K562 (cell line): ENCODE measurements around the gene OBSCN. TPM values are rescaled to one million over a fixed set of nuclear protein-coding genes. Genes with fewer than 3 reads are reported as not detected.

Source experiments
- ATAC-seq: fragments of 200-7000 bp; cut with Tn5 transposase; 3 replicates; pipeline ENCODE4 v1.9.1; 2020; ENCODE audit warnings: moderate library complexity
- BruUV-seq: library from RNA; stranded (reverse); fragments of 400-500 nt; replicated peaks from 2 replicates; lab custom pipeline; 2021; lab: Mats Ljungman, UMichigan
- CTCF ChIA-PET: fragments of 300-600 bp; formaldehyde crosslinking; extraction: SDS; loops from one replicate; lab custom pipeline; 2021; ENCODE audit warnings: low intra/inter-chr PET ratio; lab: Yijun Ruan, JAX
- POLR2A ChIA-PET: fragments of 300-600, 350-650 bp; sonication (Branson Sonifier 250); formaldehyde crosslinking; extraction: SDS; loops from one replicate; lab custom pipeline; 2021; ENCODE audit warnings: antibody characterized with exemption, inconsistent platforms; lab: Yijun Ruan, JAX
- DNase-seq, 4 experiments: peaks; one replicate each; pipeline versions ENCODE4 v3.0.0 to v3.0.0-alpha.2; 2011 to 2018; ENCODE audit warnings: low spot score in 3 of 4, mixed read lengths in 3 of 4; ENCODE audit errors: extremely low read depth in 1 of 4
- FAIRE-seq: peaks from 2 replicates; lab custom pipeline; 2011; peaks lifted over from hg19 to GRCh38; lab: Jason Lieb, UNC
- H2AFZ ChIP-seq: 2 replicates; pipeline ENCODE4 v1.6.0; 2011; ENCODE audit warnings: low read depth, low read length, control low read depth, inconsistent platforms
- H3K27ac ChIP-seq: fragments of 200-600 bp; 3 replicates; pipeline ENCODE4 v1.8.0; 2011; ENCODE audit warnings: low read depth, mild to moderate bottlenecking, control low read depth, inconsistent platforms, low read length, moderate library complexity, mixed read lengths; ENCODE audit errors: extremely low read depth
- H3K27me3 ChIP-seq, 2 experiments: fragments of 300-600 bp in 1 of 2; 2 replicates in 1 of 2; 3 replicates in 1 of 2; pipeline versions ENCODE4 v1.6.0 to v1.8.0; 2011; ENCODE audit warnings: inconsistent platforms in 2 of 2, low read length in 2 of 2, mild to moderate bottlenecking in 1 of 2, mixed read lengths in 1 of 2, moderate library complexity in 1 of 2; ENCODE audit not compliant: control insufficient read depth in 2 of 2, insufficient read depth in 2 of 2
- H3K36me3 ChIP-seq: fragments of 300-600 bp; 3 replicates; pipeline ENCODE4 v1.8.0; 2011; ENCODE audit warnings: mild to moderate bottlenecking, low read length, inconsistent platforms; ENCODE audit not compliant: control insufficient read depth, insufficient read depth
- H3K4me1 ChIP-seq, 2 experiments: fragments of 200-600 bp in 1 of 2; replicated peaks in 1 of 2; 2 replicates in 1 of 2; 3 replicates in 1 of 2; pipeline versions ENCODE4 v1.5.1 to v1.8.0; 2011; ENCODE audit warnings: inconsistent platforms in 2 of 2, low read length in 2 of 2, mild to moderate bottlenecking in 1 of 2, mixed read lengths in 1 of 2, moderate library complexity in 1 of 2; ENCODE audit not compliant: control insufficient read depth in 2 of 2, insufficient read depth in 2 of 2
- H3K4me2 ChIP-seq: 2 replicates; pipeline ENCODE4 v1.6.1; 2011; ENCODE audit warnings: low read length, control low read depth, inconsistent platforms, mixed read lengths; ENCODE audit not compliant: insufficient read depth
- H3K4me3 ChIP-seq: fragments of 200-600 bp; sonication (generic), shearing (Covaris generic); 2 replicates; pipeline ENCODE4 v1.5.1; 2016; ENCODE audit warnings: control low read depth, inconsistent platforms
- H3K79me2 ChIP-seq: fragments of 200-600 bp; 3 replicates; pipeline ENCODE4 v1.8.0; 2011; ENCODE audit warnings: low read length, inconsistent platforms; ENCODE audit not compliant: control insufficient read depth, insufficient read depth
- H3K9ac ChIP-seq, 2 experiments: 2 replicates each; pipeline versions ENCODE4 v1.6.0 to v1.6.1; 2011; ENCODE audit warnings: low read depth in 2 of 2, low read length in 2 of 2, control low read depth in 1 of 2, inconsistent platforms in 1 of 2, mild to moderate bottlenecking in 1 of 2, mixed read lengths in 1 of 2; ENCODE audit not compliant: insufficient read depth in 1 of 2
- H3K9me1 ChIP-seq: one replicate; pipeline ENCODE4 v1.6.0; 2011; ENCODE audit warnings: inconsistent platforms, mild to moderate bottlenecking, low read length, moderate library complexity; ENCODE audit not compliant: control insufficient read depth, insufficient read depth
- H3K9me3 ChIP-seq: replicated peaks from 2 replicates; pipeline ENCODE4 v1.5.1; 2011; ENCODE audit warnings: low read depth, low read length, inconsistent platforms; ENCODE audit not compliant: control insufficient read depth, insufficient read depth
- H4K20me1 ChIP-seq: replicated peaks from 2 replicates; pipeline ENCODE4 v1.6.1; 2011; ENCODE audit warnings: low read length, inconsistent platforms, mixed read lengths; ENCODE audit not compliant: control insufficient read depth, insufficient read depth
- CBX3 ChIP-seq, 2 experiments: IDR thresholded peaks; 1 replicate in 1 of 2; 2 replicates in 1 of 2; pipeline ENCODE4 v1.6.1; 2012; ENCODE audit warnings: inconsistent platforms in 2 of 2, low read length in 2 of 2, borderline replicate concordance in 1 of 2, control low read depth in 1 of 2
- ELF4 ChIP-seq: fragments of 450-650 bp; formaldehyde crosslinking; IDR thresholded peaks from 2 replicates; pipeline ENCODE4 v1.4.0; 2022; ENCODE audit warnings: missing genetic modification characterization
- MEF2A ChIP-seq: IDR thresholded peaks from 2 replicates; pipeline ENCODE4 v1.6.1; 2011; ENCODE audit warnings: low read depth, mild to moderate bottlenecking, low read length, moderate library complexity; ENCODE audit not compliant: control insufficient read depth
- MTA3 ChIP-seq: fragments of 450-650 bp; formaldehyde crosslinking; IDR thresholded peaks from 2 replicates; pipeline ENCODE4 v1.6.1; 2017; ENCODE audit warnings: mild to moderate bottlenecking, borderline replicate concordance
- PPARD ChIP-seq: fragments of 250-450 bp; sonication (Bioruptor Pico); IDR thresholded peaks from 2 replicates; pipeline ENCODE4 v1.8.0; 2022; ENCODE audit warnings: inconsistent platforms, mild to moderate bottlenecking, moderate library complexity
- RUNX1 ChIP-seq: sonication (generic); IDR thresholded peaks from 2 replicates; pipeline ENCODE4 v1.6.1; 2016; ENCODE audit warnings: antibody characterized with exemption, low read depth
- SAFB2 ChIP-seq: fragments of 200-400 bp; formaldehyde crosslinking; IDR thresholded peaks from 2 replicates; pipeline ENCODE4 v1.6.1; 2018; ENCODE audit warnings: borderline replicate concordance, low read length, low read depth, moderate library complexity; ENCODE audit not compliant: severe bottlenecking
- TARDBP ChIP-seq: fragments of 450-650 bp; IDR thresholded peaks from 2 replicates; pipeline ENCODE4 v1.6.1; 2016
- TSHZ1 ChIP-seq: fragments of 250-450 bp; sonication (Bioruptor Pico); IDR thresholded peaks from 2 replicates; pipeline ENCODE4 v1.4.0; 2020; ENCODE audit warnings: mild to moderate bottlenecking, moderate library complexity
- ZMIZ1 ChIP-seq, 2 experiments: fragments of 150-350 bp in 1 of 2; IDR thresholded peaks; 2 replicates each; pipeline ENCODE4 v1.6.1; 2012 to 2016; ENCODE audit warnings: low read depth in 2 of 2, low read length in 2 of 2, mild to moderate bottlenecking in 1 of 2, moderate library complexity in 1 of 2
- ZNF23 ChIP-seq: fragments of 250-450 bp; sonication (Bioruptor Pico); IDR thresholded peaks from 2 replicates; pipeline ENCODE4 v1.4.0; 2020; ENCODE audit warnings: mild to moderate bottlenecking
- ZNF561 ChIP-seq: fragments of 450-650 bp; formaldehyde crosslinking; conservative IDR thresholded peaks from 2 replicates; pipeline ENCODE4 v1.4.0; 2020; ENCODE audit warnings: mild to moderate bottlenecking, moderate library complexity
- WGBS: fragments of 100-300 bp; shearing (Covaris generic); methylation state at CpG from one replicate; pipeline ENCODE4 v1.1.6; 2016; ENCODE audit warnings: low coverage, mixed read lengths; ENCODE audit not compliant: insufficient coverage; ENCODE audit errors: missing lambda C conversion rate; 5-methylcytosine and 5-hydroxymethylcytosine counted together
- in situ Hi-C: fragments of 300-500 bp; cut with MboI; formaldehyde crosslinking; loops from 4 replicates; pipeline ENCODE4 v1.15.0; 2018; ENCODE audit warnings: inconsistent platforms, mixed read lengths
- intact Hi-C: fragments of 100-400 bp; cut with micrococcal nuclease; formaldehyde crosslinking; loops from 2 replicates; pipeline ENCODE4 v1.14.2; 2022
- polyA plus RNA-seq, 8 experiments: library from polyadenylated mRNA; depleted of rRNA in 4 of 8; stranded (reverse) in 5 of 8; unstranded in 3 of 8; fragments of >200 nt; fragmentation: Nextera tagmentation in 2 of 8; fragmentation: Illumina TruSeq in 1 of 8; extraction: Ambion mirVana in 2 of 8; extraction: Trizol in 1 of 8; gene quantifications; 2 replicates each; pipeline versions ENCODE4 v1.2.1 to v1.2.3, GENCODE V29; 2011 to 2014; ENCODE audit warnings: inconsistent platforms in 1 of 8, missing spikeins in 1 of 8
- total RNA-seq, 7 experiments: library from RNA; depleted of rRNA in 6 of 7; stranded (reverse); fragments of >200 nt in 6 of 7; fragmentation: Illumina TruSeq in 2 of 7; extraction: Trizol in 2 of 7; gene quantifications; 2 replicates each; pipeline versions ENCODE4 v1.2.1 to v1.2.3, GENCODE V29; 2011 to 2021; ENCODE audit warnings: low replicate concordance in 1 of 7

Gene OBSCN
- total and polyA plus RNA-seq, 9 of the 15 experiments (the other 6 are each of a cell fraction or from before 2014, with no cell fraction given) = 0.18 to 19.7 (median 3.6) TPM

GRCh38 chr1:228376262-228376628 is 168.4 kb downstream of the OBSCN start:
- H3K27ac ChIP-seq = no peak overlapping the region
- H3K4me2 ChIP-seq = no peak overlapping the region
- H3K9me3 ChIP-seq = no peaks in the 10 kb centered on the region
- WGBS = 62% methylated on average over 3 of the region's 3 CpGs
- DNase-seq (no peak), ATAC-seq (no peak), FAIRE-seq (peak; percentile 68)
- peaks cover 10 to 77% of the 10 kb centered on the region in 2 experiments; a peak in 4 of 5 replicates for H3K4me1 ChIP-seq
- BruUV-seq = no TSS peak
- in situ Hi-C loops = no loop called here
- H3K27me3 ChIP-seq = no peaks in the 10 kb centered on the region
- H3K36me3 ChIP-seq = peaks cover 10% of the 10 kb centered on the region; the same call in 1 of the 3 replicates
- no peaks in the 10 kb centered on the region for H3K79me2 ChIP-seq
- peak overlapping the region in 1 of 2 experiments; percentile 51; a peak in 1 of 4 replicates for H3K9ac ChIP-seq
- H2AFZ ChIP-seq = no peak overlapping the region
- H3K4me3 ChIP-seq = no peak overlapping the region
- intact Hi-C loops = no loop called here
- ChIA-PET CTCF (no interaction called here), POLR2A (interaction anchor here (2.0 kb wide), 1 partner anchor 9 kb away, joined by 5 read pairs; no protein-coding TSS in a partner anchor)
- H4K20me1 ChIP-seq = no peaks in the 10 kb centered on the region
- H3K9me1 ChIP-seq = no peaks in the 10 kb centered on the region
- no peak for TF ChIP-seq ELF4 (CRISPR knock-in tag)
- 0 out of 4 replicates have a peak, but pooled peaks of 1 of the 2 experiments have one; percentile 54 for TF ChIP-seq ZMIZ1 (IDR thresholded peaks at IDR 0.05; ENCODE audit: low read depth in 2 of 2, low read length in 2 of 2)
- TF ChIP-seq TARDBP = no peak
- TF ChIP-seq SAFB2 = no peak
- TF ChIP-seq CBX3 (IDR thresholded peaks at IDR 0.05; ENCODE audit: borderline replicate concordance in 1 of 2, low read length in 2 of 2) = 0 out of 3 replicates have a peak, but pooled peaks of 1 of the 2 experiments have one; percentile 38
- TF ChIP-seq PPARD = no peak
- TF ChIP-seq TSHZ1 (CRISPR knock-in tag) = no peak
- no peak for TF ChIP-seq MTA3
- peak; percentile 99 for TF ChIP-seq ZNF23 (CRISPR knock-in tag)
- no peak for TF ChIP-seq MEF2A
- TF ChIP-seq RUNX1 = no peak
- TF ChIP-seq ZNF561 (CRISPR knock-in tag) = no peak
